Neural cell (in vitro differentiated cells): Measurements from ENCODE around the gene TTC23L. TPM values are rescaled to one million over a fixed set of nuclear protein-coding genes. Genes with fewer than 3 reads are reported as not detected.

Experiments
- H2AFZ ChIP-seq: fragments of 200-600, 300-800 bp; sonication (generic), shearing (Covaris generic); 2 replicates; pipeline ENCODE4 v1.6.0; 2014; ENCODE audit warnings: low read depth, mild to moderate bottlenecking, antibody characterized with exemption, low read length, moderate library complexity
- H3F3A ChIP-seq: fragments of 200-600 bp; shearing (Covaris generic); 2 replicates; pipeline ENCODE4 v1.6.1; 2016; ENCODE audit warnings: mild to moderate bottlenecking, moderate library complexity, mixed read lengths, antibody characterized with exemption, low read length; ENCODE audit not compliant: insufficient read depth, poor library complexity, severe bottlenecking
- H3K27ac ChIP-seq: fragments of 200-600, 300-800 bp; sonication (generic), shearing (Covaris generic); 2 replicates; pipeline ENCODE4 v1.5.1; 2014; ENCODE audit warnings: mild to moderate bottlenecking, low read length, moderate library complexity
- H3K27me3 ChIP-seq: fragments of 300-800, 200-600 bp; sonication (generic), shearing (Covaris generic); 2 replicates; pipeline ENCODE4 v1.6.0; 2014; ENCODE audit warnings: mild to moderate bottlenecking, low read depth, low read length, moderate library complexity; ENCODE audit not compliant: insufficient read depth
- H3K36me3 ChIP-seq: fragments of 300-800, 200-600 bp; sonication (generic), shearing (Covaris generic); 2 replicates; pipeline ENCODE4 v1.5.1; 2014; ENCODE audit warnings: mild to moderate bottlenecking, antibody characterized with exemption, low read length, moderate library complexity; ENCODE audit not compliant: insufficient read depth
- H3K4me2 ChIP-seq: fragments of 300-800, 200-600 bp; sonication (generic), shearing (Covaris generic); 2 replicates; pipeline ENCODE4 v1.6.0; 2014; ENCODE audit warnings: mild to moderate bottlenecking, low read length
- H3K4me3 ChIP-seq: fragments of 300-800, 200-600 bp; sonication (generic), shearing (Covaris generic); 2 replicates; pipeline ENCODE4 v1.5.1; 2014; ENCODE audit warnings: mild to moderate bottlenecking, low read length, moderate library complexity
- H3K79me2 ChIP-seq: fragments of 200-600 bp; shearing (Covaris generic); replicated peaks from 2 replicates; pipeline ENCODE4 v1.6.0; 2014; ENCODE audit warnings: mild to moderate bottlenecking, low read length, moderate library complexity; ENCODE audit not compliant: insufficient read depth
- H3K9ac ChIP-seq: fragments of 300-800, 200-600 bp; sonication (generic), shearing (Covaris generic); 2 replicates; pipeline ENCODE4 v1.6.1; 2016; ENCODE audit warnings: mild to moderate bottlenecking, low read length, mixed read lengths
- H3K9me2 ChIP-seq: fragments of 200-600 bp; shearing (Covaris generic); 2 replicates; pipeline ENCODE4 v1.6.1; 2016; ENCODE audit warnings: mild to moderate bottlenecking, low read length, mixed read lengths; ENCODE audit not compliant: insufficient read depth
- H3K9me3 ChIP-seq: fragments of 200-600, 300-800 bp; sonication (generic), shearing (Covaris generic); 2 replicates; pipeline ENCODE4 v1.6.1; 2016; ENCODE audit warnings: mild to moderate bottlenecking, mixed run types, low read length, moderate library complexity, mixed read lengths
- H4K20me1 ChIP-seq: fragments of 200-600 bp; shearing (Covaris generic); 2 replicates; pipeline ENCODE4 v1.6.1; 2016; ENCODE audit warnings: mild to moderate bottlenecking, mixed run types; ENCODE audit not compliant: insufficient read depth
- EP300 ChIP-seq: fragments of 450-650 bp; conservative IDR thresholded peaks from 2 replicates; pipeline ENCODE4 v1.6.1; 2014; ENCODE audit warnings: antibody characterized with exemption, mild to moderate bottlenecking, moderate library complexity; ENCODE audit not compliant: poor library complexity, severe bottlenecking
- EZH2 ChIP-seq: fragments of 200-600, 300-800 bp; shearing (Covaris generic), sonication (generic); IDR thresholded peaks from 2 replicates; pipeline ENCODE4 v1.6.1; 2014; ENCODE audit warnings: antibody characterized with exemption, low read length, borderline replicate concordance, mild to moderate bottlenecking; ENCODE audit not compliant: insufficient read depth, poor library complexity, severe bottlenecking
- MXI1 ChIP-seq: fragments of 450-650 bp; conservative IDR thresholded peaks from 2 replicates; pipeline ENCODE4 v1.6.1; 2014; ENCODE audit warnings: antibody characterized with exemption, mild to moderate bottlenecking; ENCODE audit not compliant: poor library complexity, severe bottlenecking
- POLR2AphosphoS5 ChIP-seq: IDR thresholded peaks from 2 replicates; pipeline ENCODE4 v1.6.1; 2012
- RAD21 ChIP-seq: fragments of 450-650 bp; conservative IDR thresholded peaks from 2 replicates; pipeline ENCODE4 v1.6.1; 2014; ENCODE audit warnings: antibody characterized with exemption, mild to moderate bottlenecking, moderate library complexity
- REST ChIP-seq: IDR thresholded peaks from 2 replicates; pipeline ENCODE4 v1.6.1; 2012; ENCODE audit warnings: borderline replicate concordance
- SMC3 ChIP-seq: fragments of 450-650 bp; conservative IDR thresholded peaks from 2 replicates; pipeline ENCODE4 v1.6.1; 2014; ENCODE audit warnings: antibody characterized with exemption, mild to moderate bottlenecking, moderate library complexity; ENCODE audit not compliant: poor library complexity
- TAF1 ChIP-seq: IDR thresholded peaks from 2 replicates; pipeline ENCODE4 v1.6.1; 2012; ENCODE audit warnings: low read depth
- polyA plus RNA-seq: library from polyadenylated mRNA; depleted of rRNA; stranded (reverse); fragments of >200 nt; gene quantifications from 2 replicates; pipeline ENCODE4 v1.2.3, GENCODE V29; 2014
- TF ChIP-seq, protein P1 (sequence below): fragments of 450-650 bp; IDR thresholded peaks from 2 replicates; pipeline ENCODE4 v1.5.1; 2014; ENCODE audit warnings: antibody characterized with exemption, mild to moderate bottlenecking, moderate library complexity; ENCODE audit not compliant: poor library complexity, severe bottlenecking

The TTC23L gene
- polyA plus RNA-seq, 1 donor from 2014 or later: 8.3 TPM

GRCh38 chr5:34833090-34833489 is 5.9 kb upstream of the TTC23L start:
- Histone ChIP-seq H3K9me2 (no peaks in the 10 kb centered on the region), H3K4me3 (no peak overlapping the region), H3K9me3 (no peaks in the 10 kb centered on the region)

DNA sequence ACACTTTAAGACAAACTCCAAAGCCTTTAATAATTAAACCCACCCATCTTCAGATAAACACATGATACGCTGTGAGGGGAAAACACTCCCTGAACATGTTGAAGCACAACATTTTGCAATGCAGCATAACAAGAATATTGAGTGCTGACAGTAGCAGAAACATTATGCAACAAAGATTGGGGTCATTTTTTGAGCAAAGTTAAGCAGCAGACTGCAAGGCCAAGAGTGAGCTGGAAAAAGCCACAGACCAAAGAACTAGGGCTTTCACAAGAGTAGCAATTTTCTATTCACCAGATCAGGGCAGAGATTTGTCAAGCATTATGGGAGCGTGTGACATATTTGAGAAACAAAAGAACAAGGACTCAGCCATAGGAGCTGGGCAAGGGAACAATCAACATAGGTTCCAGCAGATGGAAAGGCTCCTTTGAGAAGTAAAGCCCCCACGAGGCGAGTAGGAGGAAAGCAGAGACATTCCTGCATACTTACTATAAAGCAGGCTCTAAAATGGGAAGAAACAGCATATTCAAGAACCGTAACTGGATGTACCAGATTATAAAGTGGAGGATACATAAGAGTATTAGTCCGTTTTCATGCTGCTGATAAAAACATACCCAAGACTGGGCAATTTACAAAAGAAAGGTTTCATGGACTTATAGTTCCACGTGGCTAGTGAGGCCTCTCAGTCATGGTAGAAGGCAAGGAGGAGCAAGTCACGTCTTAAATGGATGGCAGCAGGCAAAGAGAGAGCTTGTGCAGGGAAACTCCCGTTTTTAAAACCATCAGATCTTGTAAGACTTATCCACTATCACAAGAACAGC is 4.8 kb upstream of the TTC23L start:
- Histone ChIP-seq H3K4me2 (no peak overlapping the region), H2AFZ (no peak overlapping the region), H3F3A (no peaks in the 10 kb centered on the region), H3K9ac (no peak overlapping the region), H3K9me3 (no peaks in the 10 kb centered on the region), H3K27me3 (no peaks in the 10 kb centered on the region), H3K4me3 (no peak overlapping the region), H3K27ac (no peak overlapping the region), H3K9me2 (no peaks in the 10 kb centered on the region), H3K79me2 (no peaks in the 10 kb centered on the region), H3K36me3 (no peaks in the 10 kb centered on the region), H4K20me1 (no peaks in the 10 kb centered on the region)
- TF ChIP-seq MXI1: no peak
- no peak for TF ChIP-seq REST
- no peak for TF ChIP-seq EP300
- TF ChIP-seq SMC3: no peak
- no peak for TF ChIP-seq EZH2
- TF ChIP-seq TAF1: no peak

More at GRCh38 chr5:34833090-34833489, 5.9 kb upstream of the TTC23L start:
- no peaks in the 10 kb centered on the region for H4K20me1 ChIP-seq
- no peak overlapping the region for H3K9ac ChIP-seq
- H3K79me2 ChIP-seq: no peaks in the 10 kb centered on the region
- H2AFZ ChIP-seq: no peak overlapping the region
- no peak overlapping the region for H3K4me2 ChIP-seq
- TF ChIP-seq MXI1 (no peak), POLR2AphosphoS5 (no peak), EP300 (no peak), RAD21 (no peak), REST (no peak), TAF1 (no peak), EZH2 (no peak), SMC3 (no peak)
- TF ChIP-seq, protein P1, sequence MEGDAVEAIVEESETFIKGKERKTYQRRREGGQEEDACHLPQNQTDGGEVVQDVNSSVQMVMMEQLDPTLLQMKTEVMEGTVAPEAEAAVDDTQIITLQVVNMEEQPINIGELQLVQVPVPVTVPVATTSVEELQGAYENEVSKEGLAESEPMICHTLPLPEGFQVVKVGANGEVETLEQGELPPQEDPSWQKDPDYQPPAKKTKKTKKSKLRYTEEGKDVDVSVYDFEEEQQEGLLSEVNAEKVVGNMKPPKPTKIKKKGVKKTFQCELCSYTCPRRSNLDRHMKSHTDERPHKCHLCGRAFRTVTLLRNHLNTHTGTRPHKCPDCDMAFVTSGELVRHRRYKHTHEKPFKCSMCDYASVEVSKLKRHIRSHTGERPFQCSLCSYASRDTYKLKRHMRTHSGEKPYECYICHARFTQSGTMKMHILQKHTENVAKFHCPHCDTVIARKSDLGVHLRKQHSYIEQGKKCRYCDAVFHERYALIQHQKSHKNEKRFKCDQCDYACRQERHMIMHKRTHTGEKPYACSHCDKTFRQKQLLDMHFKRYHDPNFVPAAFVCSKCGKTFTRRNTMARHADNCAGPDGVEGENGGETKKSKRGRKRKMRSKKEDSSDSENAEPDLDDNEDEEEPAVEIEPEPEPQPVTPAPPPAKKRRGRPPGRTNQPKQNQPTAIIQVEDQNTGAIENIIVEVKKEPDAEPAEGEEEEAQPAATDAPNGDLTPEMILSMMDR: no peak
- H3F3A ChIP-seq: no peaks in the 10 kb centered on the region
- no peaks in the 10 kb centered on the region for H3K36me3 ChIP-seq
- no peaks in the 10 kb centered on the region for H3K27me3 ChIP-seq
- no peak overlapping the region for H3K27ac ChIP-seq
